Breast epithelium (tissue), 4 donors: Measurements from ENCODE around the gene CFAP65. TPM values are rescaled to one million over a fixed set of nuclear protein-coding genes. Genes with fewer than 3 reads are reported as not detected.

Source experiments
- DNase-seq, 2 donors: peaks; one replicate each; pipeline ENCODE4 v3.0.0-alpha.2; 2019; ENCODE audit warnings: low spot score in 2 of 2
- H3K27ac ChIP-seq, 2 donors: fragments of 200-600 bp; sonication (generic) in 1 of 2; one replicate each; pipeline ENCODE4 v1.5.1; 2016 to 2019; ENCODE audit warnings: mild to moderate bottlenecking in 1 of 2
- H3K27me3 ChIP-seq, 2 donors: fragments of 200-600 bp; sonication (generic) in 1 of 2; one replicate each; pipeline versions ENCODE4 v1.5.1 to v1.6.0; 2017 to 2019; ENCODE audit warnings: control low read depth in 1 of 2, mild to moderate bottlenecking in 1 of 2
- H3K36me3 ChIP-seq: fragments of 200-600 bp; one replicate; pipeline ENCODE4 v1.5.1; 2019
- H3K4me1 ChIP-seq, 2 donors: fragments of 200-600 bp; sonication (generic); one replicate each; pipeline ENCODE4 v1.5.1; 2016 to 2019; ENCODE audit warnings: control low read depth in 1 of 2
- H3K4me3 ChIP-seq, 3 donors: fragments of 200-600 bp; sonication (generic); 1 replicate in 2 of 3; 2 replicates in 1 of 3; pipeline ENCODE4 v1.5.1; 2016 to 2019; ENCODE audit warnings: mild to moderate bottlenecking in 3 of 3, moderate library complexity in 2 of 3
- H3K9me3 ChIP-seq, 2 donors: fragments of 200-600 bp; sonication (generic) in 1 of 2; one replicate each; pipeline ENCODE4 v1.5.1; 2016 to 2019; ENCODE audit warnings: control low read depth in 1 of 2
- CTCF ChIP-seq, 3 donors: fragments of 450-650 bp; IDR thresholded peaks; one replicate each; pipeline ENCODE4 v1.5.1; 2016 to 2017; ENCODE audit warnings: antibody characterized with exemption in 3 of 3, mild to moderate bottlenecking in 3 of 3, moderate library complexity in 3 of 3
- POLR2A ChIP-seq: fragments of 450-650 bp; IDR thresholded peaks from one replicate; pipeline ENCODE4 v1.6.1; 2016; ENCODE audit warnings: antibody characterized with exemption, mild to moderate bottlenecking, moderate library complexity
- POLR2AphosphoS5 ChIP-seq, 3 donors: sonication (generic); formaldehyde crosslinking; IDR thresholded peaks; one replicate each; pipeline ENCODE4 v1.6.1; 2017; ENCODE audit warnings: antibody characterized with exemption in 3 of 3
- intact Hi-C: fragments of 100-400 bp; cut with DNase I; formaldehyde crosslinking; loops from one replicate; pipeline ENCODE4 v1.15.1; 2023; ENCODE audit warnings: low total_unique reads
- total RNA-seq, 3 donors: library from RNA; depleted of rRNA; stranded (reverse); fragments of >200 nt; gene quantifications; one replicate each; pipeline ENCODE4 v1.1.0, GENCODE V29; 2016

Gene CFAP65
- total RNA-seq, 3 donors from 2014 or later = 0.33 TPM; not detected in 2

- TF ChIP-seq POLR2A = no peak
- TF ChIP-seq CTCF (IDR thresholded peaks at IDR 0.05) = no peak
- no peak for TF ChIP-seq POLR2AphosphoS5 (IDR thresholded peaks at IDR 0.05)
- no peak overlapping the region for H3K4me3 ChIP-seq
- H3K36me3 ChIP-seq = no peaks in the 10 kb centered on the region
- no peaks in the 10 kb centered on the region for H3K4me1 ChIP-seq
- H3K27me3 ChIP-seq = no peaks in the 10 kb centered on the region
- no peak overlapping the region for H3K27ac ChIP-seq
- H3K9me3 ChIP-seq = no peaks in the 10 kb centered on the region
- intact Hi-C loops = no loop called here
- DNase-seq = no peak
These were observed 21.9 kb downstream of the CFAP65 start for GRCh38 chr2:219019436-219019835.

GRCh38 chr2:219018726-219019125, 22.6 kb downstream of the CFAP65 start:
- Histone ChIP-seq H3K9me3 (no peaks in the 10 kb centered on the region), H3K36me3 (no peaks in the 10 kb centered on the region), H3K4me3 (no peak overlapping the region), H3K27ac (no peak overlapping the region), H3K27me3 (peaks cover 0 to 5% of the 10 kb centered on the region in 2 donors), H3K4me1 (no peaks in the 10 kb centered on the region)
- intact Hi-C loops = no loop called here
- DNase-seq = no peak
- no peak for TF ChIP-seq POLR2A

GRCh38 chr2:219018286-219018685, 23.0 kb downstream of the CFAP65 start:
- Histone ChIP-seq H3K27me3 (peaks cover 0 to 8% of the 10 kb centered on the region in 2 donors), H3K4me3 (no peak overlapping the region), H3K4me1 (no peaks in the 10 kb centered on the region), H3K36me3 (no peaks in the 10 kb centered on the region), H3K27ac (no peak overlapping the region), H3K9me3 (no peaks in the 10 kb centered on the region)
- intact Hi-C loops = no loop called here
- TF ChIP-seq CTCF (IDR thresholded peaks at IDR 0.05) = no peak
- TF ChIP-seq POLR2A = no peak
- TF ChIP-seq POLR2AphosphoS5 (IDR thresholded peaks at IDR 0.05) = no peak
- no peak for DNase-seq

- no peak for DNase-seq
- no peak for TF ChIP-seq POLR2A
- TF ChIP-seq POLR2AphosphoS5 (IDR thresholded peaks at IDR 0.05) = no peak
- TF ChIP-seq CTCF (IDR thresholded peaks at IDR 0.05) = no peak
- no peak overlapping the region for H3K27ac ChIP-seq
- no peaks in the 10 kb centered on the region for H3K9me3 ChIP-seq
- intact Hi-C loops = no loop called here
- no peak overlapping the region for H3K4me3 ChIP-seq
- H3K4me1 ChIP-seq = no peaks in the 10 kb centered on the region
- peaks cover 0 to 11% of the 10 kb centered on the region in 2 donors for H3K27me3 ChIP-seq
- no peaks in the 10 kb centered on the region for H3K36me3 ChIP-seq
These were observed 23.9 kb downstream of the CFAP65 start for GRCh38 chr2:219017201-219017931.

DNA sequence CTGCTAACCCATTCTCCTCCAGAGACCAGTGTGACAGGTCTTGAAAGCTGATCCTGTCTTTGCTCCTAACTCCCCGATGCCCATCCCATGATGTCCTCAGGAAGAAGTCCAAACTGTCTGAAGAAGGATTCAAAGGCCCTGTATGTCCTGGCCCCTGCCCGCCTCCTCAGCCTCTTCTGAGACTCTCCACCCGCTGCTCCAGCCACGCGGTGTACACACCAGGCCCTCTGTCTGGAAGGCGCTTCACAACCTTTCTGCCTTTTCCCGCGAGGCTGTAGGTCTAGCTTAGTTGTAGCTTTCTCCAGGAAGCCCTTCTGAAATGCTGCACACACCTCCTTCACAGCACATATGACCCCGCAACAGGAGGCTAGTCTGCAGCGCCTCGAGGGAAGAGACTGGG, 24.6 kb downstream of the CFAP65 start:
- intact Hi-C loops = no loop called here
- H3K9me3 ChIP-seq = no peaks in the 10 kb centered on the region
- no peak overlapping the region for H3K27ac ChIP-seq
- no peaks in the 10 kb centered on the region for H3K36me3 ChIP-seq
- H3K27me3 ChIP-seq = peaks cover 0 to 11% of the 10 kb centered on the region in 2 donors
- no peak overlapping the region for H3K4me3 ChIP-seq
- DNase-seq = no peak
- H3K4me1 ChIP-seq = no peaks in the 10 kb centered on the region
- no peak for TF ChIP-seq POLR2A
- no peak for TF ChIP-seq POLR2AphosphoS5 (IDR thresholded peaks at IDR 0.05)
- no peak for TF ChIP-seq CTCF (IDR thresholded peaks at IDR 0.05)
